Right renal cortex interstitium (tissue), 3 donors: ENCODE measurements around the gene EHD2. TPM values are rescaled to one million over a fixed set of nuclear protein-coding genes. Genes with fewer than 3 reads are reported as not detected.
"Not testable (repeated sequence)": the region's sequence is repeated elsewhere in the genome, so short reads cannot be mapped to it uniquely, and the experiment has no call there.

Experiments
- DNase-seq, 3 donors: peaks; one replicate each; pipeline ENCODE4 v3.0.0-alpha.2; 2013; ENCODE audit warnings: low read depth in 3 of 3, low spot score in 2 of 3
- polyA plus RNA-seq, 3 donors: library from polyadenylated mRNA; unstranded; fragments of 120-200 nt; gene quantifications; one replicate each; pipeline ENCODE4 v1.2.1, GENCODE V29; 2013; ENCODE audit not compliant: insufficient read length in 3 of 3

Gene EHD2, protein sequence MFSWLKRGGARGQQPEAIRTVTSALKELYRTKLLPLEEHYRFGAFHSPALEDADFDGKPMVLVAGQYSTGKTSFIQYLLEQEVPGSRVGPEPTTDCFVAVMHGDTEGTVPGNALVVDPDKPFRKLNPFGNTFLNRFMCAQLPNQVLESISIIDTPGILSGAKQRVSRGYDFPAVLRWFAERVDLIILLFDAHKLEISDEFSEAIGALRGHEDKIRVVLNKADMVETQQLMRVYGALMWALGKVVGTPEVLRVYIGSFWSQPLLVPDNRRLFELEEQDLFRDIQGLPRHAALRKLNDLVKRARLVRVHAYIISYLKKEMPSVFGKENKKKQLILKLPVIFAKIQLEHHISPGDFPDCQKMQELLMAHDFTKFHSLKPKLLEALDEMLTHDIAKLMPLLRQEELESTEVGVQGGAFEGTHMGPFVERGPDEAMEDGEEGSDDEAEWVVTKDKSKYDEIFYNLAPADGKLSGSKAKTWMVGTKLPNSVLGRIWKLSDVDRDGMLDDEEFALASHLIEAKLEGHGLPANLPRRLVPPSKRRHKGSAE
- 10 to 100 TPM; 23.6 to 29.3 (median 25.9) TPM for polyA plus RNA-seq

DNA sequence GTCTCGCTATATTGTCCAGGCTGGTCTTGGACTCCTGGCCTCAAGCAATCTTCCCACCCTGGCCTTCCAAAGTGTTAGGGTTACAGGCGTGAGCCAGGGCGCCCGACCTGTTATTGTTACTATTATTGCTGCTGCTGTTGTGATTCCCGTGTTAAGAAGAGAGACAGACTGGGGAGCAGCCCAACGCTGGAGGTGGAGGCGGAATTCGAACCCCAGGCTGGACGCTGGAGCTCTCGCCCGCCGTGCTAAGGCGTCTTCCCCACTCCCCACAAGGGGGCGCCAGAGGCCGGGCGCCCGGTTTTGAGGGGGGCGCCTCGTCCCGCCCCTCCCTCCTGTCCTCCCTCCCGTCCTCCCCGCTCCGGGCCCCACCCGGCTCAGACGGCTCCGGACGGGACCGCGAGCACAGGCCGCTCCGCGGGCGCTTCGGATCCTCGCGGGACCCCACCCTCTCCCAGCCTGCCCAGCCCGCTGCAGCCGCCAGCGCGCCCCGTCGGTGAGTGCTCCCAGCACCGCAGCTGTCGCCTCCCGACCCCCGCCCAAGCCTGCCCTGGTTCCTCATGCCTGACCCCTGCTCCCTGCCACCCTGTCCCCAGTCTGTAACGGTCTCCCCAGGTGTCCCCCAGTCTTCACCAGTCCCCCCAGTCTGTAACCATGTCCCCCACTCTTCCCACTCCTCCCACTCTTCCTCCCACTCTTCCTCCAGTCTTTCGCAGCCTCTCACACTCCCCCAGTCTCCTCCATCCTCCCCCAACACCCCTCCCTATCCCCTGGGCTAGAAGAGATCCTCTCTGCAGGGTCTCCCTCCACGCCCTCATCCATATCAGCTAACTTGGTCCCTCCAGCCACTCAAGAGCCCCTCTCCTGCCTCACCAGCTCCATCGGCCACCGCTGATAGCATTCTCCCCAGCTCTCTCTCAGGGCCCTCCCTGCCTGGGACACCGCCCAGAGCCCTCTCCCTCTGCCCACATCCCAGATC is at the start of gene EHD2:
TSS of gene EHD2 (plus strand) at position 377 of the 976 bp plus-strand sequence. CDS start 3,191 bp downstream, outside the sequence.
- no peak for DNase-seq

DNA sequence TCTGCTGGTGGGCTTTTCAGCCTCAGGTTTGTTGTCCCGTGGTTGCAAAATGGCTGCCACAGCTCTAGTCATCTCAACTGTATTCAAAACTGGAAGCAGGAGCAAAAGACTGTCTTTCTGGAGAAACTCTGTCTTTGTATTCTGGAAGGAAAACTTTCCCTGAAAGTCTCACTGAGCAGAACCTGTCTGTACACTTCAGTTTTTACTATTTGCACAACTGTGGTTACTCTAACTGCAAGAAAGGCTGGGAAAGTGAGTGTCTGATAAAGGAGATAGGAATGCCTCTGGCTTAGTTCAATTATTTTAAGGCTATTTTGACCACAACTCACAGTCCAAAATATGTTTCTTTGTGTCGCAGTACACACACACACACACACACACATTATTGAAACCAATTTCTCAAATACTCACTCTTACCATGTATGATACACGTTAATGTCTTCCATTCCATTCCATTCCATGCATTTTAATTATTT is 49.7 kb upstream of the EHD2 start:
- no peak for DNase-seq

DNA sequence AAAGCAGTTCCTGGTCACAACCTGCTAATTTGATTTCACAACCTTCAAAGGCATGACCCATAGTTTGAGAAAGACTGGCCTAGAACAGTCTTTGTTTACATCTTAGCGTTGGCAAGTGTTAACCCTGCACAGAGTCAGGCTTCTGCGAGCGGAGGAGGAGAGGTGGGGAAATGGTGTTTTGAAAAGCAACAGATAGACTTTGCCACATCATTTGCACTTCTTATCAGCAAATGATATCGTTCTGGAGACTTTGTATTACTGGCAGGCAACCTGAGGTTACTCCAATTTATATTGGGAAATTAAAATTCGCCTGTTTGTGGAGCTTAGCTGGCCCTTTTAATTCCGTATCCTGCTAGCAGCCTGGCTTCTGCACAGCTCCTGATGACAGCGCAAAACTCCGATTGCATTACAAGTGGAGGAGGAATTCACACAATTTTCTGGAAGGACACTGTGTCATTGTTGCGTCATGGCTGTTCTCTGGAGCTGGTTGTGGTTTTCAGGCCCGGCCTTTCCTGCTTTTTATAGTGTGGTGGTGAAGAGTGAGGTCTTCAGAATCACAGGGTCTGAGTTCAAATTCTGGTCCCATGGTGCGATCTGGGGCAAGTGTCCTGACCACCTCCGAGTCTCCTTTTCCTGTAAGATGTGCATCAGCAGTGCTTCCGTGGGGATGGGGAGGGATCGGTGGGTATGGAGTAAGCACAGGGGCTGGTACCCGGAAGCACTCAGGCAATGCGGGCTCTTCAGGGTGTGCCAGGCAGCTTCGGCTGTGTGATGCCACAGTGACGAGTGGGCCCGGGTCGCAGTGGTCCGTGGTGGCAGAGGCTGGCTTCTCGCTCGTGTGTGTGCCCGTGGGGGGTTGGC is 49.1 kb upstream of the EHD2 start:
- DNase-seq: no peak

DNA sequence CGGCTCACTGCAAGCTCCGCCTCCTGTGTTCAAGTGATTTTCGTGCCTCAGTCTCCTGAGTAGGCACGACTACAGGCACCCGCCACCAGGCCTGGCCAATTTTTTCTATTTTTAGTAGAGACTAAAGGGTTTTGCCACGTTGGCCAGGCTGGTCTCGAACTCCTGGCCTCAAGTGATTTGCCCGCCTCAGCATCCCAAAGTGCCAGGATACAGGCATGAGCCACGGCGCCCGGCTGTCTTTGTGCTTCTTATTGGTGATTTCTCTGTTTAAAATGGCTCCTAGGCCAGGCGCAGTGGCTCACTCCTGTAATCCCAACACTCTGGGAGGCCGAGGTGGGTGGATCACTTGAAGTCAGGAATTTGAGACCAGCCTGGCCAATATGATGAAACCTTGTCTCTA is 44.7 kb upstream of the EHD2 start:
- DNase-seq: not testable (repeated sequence)

DNA sequence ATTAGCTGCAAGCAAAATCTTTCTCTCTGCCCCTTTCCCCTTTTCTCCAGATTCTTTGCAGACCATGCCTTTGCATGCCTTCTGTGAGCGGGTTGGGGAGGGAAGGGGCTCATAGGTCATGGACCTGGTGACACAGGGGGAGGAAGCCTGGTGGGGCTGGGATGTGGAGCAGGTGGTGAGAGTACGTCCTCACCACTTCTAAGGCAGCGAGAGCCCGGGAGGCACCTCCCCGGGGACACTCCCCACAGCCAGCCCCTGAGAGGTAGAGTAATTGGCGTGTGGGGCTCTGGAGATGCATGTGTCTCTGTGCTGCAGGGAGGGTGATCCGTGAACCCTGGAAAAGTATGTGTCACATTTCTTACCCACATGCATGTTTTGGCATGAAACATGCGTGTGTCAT is 42.5 kb upstream of the EHD2 start:
- DNase-seq: no peak

DNA sequence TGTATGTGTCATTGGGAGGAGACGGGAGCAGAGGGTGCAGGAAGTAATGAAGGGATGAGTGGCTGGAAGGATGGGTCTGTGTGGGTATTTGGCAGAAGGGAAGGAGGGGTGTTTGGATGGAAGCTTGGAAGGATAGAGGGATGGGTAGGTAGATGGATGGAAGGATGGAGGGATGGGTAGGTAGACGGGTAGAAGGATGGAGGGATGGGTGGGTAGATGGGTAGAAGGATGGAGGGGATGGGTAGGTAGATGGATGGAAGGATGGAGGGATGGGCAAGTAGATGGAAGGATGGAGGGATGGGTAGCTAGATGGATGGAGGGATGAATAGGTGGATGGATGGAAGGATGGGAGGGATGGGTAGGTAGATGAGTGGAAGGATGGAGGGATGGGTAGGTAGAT is 41.7 kb upstream of the EHD2 start:
- DNase-seq: no peak

DNA sequence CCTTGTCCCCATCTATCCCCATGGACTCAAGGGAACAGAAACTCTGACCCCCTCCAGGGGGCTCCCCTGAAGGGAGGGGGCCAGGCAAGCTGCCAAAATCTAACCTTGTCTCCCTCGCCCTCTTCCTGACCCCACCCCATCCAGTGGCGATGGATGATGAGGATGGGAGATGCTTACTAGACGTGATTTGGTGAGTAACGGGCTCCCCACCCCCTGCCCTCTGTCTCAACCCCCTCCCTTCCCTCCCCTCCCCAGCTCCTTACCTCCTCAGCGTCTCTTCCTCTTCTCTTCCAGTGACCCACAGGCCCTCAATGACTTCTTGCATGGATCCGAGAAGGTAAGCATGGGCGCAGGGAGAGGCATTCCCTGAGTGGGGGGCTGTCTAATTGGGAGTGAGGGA is 39.8 kb upstream of the EHD2 start:
- no peak for DNase-seq

DNA sequence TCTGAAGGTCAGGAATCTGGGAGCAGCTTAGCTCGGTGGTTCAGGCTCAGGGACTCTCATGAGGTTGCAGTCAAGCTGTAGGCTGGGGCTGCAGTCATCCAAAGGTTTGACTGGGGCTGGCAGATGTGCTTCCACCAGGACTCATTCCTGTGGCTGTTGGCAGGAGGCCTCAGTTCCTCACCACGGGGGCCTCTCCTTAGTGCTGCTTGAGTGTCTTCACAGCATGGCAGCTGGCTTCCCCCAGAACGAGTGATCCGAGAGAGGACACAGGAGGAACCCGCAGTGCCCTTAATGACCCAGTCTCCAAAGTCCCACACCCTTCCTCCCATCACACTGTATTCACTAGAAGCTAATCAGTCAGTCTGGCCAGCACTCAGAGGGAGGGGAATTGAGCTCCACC is 38.7 kb upstream of the EHD2 start:
- no peak for DNase-seq

DNA sequence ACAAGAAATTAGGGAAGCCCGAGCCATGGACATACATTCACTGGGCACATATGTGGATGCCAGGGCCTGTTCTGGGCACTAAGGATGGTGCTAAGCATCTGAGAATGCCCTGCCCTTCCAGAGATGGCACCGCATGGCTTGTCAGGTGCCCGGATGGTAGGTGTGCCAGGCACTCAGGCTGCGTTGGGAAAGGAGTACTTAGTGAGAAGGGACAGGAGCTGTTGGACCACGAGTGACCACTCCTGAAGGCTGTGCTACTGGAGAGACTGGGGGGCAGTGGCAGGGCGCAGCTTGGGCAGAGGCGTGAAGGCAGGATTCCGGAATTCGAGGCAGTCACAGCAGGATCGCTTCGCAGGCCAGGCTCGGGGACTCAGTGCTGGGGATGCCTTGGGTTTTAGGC is 38.0 kb upstream of the EHD2 start:
- no peak for DNase-seq

DNA sequence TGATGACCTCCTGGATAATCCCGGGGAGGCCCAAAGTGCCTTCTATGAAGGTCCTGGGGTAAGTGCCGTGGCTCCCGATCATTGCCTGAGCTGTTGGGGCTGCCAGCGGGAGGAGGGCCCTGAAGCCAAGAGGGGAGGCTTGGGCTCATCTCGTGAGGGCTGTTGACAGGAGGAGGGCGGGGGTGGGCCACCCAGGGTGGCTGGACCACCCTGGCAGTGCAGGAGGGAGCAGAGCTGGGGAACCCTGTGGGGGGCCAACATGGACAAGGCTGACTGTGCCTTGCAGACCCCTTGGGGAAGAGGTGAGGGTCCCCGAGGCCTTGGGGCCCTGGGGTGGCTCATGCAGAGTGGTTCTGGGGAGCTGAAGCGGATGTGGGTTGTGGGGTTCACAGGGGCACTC is 37.4 kb upstream of the EHD2 start:
- DNase-seq: no peak

DNA sequence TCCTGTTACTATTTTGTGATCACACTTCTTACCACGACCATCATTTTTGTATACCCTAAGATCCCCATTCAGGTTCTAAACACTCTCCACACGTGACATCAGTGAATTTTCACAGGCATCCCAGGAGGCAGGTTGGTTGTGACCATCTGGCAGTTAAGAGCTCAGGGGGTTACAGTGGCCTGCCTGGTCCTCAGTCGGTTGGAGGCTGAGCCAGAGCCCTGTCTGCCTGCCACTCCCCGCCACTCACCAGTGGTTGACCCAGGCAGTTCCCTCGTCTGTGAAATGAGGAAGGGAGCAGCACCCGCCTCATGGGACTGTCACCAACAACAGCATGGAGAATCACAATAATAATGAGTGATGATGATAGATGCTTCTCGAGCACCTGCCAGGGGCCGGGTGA is 36.4 kb upstream of the EHD2 start:
- no peak for DNase-seq

DNA sequence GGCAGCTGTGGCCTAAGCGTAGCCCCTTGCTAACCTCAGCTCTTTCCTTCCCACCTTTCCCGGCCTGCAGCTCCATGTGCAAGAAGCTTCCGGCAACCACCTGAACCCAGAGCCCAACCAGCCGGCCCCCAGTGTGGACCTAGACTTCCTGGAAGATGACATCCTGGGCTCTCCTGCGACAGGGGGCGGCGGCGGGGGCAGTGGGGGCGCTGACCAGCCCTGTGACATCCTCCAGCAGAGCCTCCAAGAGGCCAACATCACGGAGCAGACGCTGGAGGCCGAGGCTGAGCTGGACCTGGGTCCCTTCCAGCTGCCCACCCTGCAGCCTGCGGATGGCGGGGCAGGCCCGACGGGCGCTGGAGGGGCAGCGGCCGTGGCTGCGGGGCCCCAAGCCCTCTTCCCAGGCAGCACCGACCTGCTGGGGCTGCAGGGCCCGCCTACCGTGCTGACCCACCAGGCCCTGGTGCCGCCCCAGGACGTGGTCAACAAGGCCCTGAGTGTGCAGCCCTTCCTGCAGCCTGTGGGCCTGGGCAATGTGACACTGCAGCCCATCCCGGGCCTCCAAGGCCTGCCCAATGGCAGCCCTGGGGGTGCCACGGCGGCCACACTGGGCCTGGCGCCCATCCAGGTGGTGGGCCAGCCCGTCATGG is 33.8 kb upstream of the EHD2 start:
- no peak for DNase-seq

DNA sequence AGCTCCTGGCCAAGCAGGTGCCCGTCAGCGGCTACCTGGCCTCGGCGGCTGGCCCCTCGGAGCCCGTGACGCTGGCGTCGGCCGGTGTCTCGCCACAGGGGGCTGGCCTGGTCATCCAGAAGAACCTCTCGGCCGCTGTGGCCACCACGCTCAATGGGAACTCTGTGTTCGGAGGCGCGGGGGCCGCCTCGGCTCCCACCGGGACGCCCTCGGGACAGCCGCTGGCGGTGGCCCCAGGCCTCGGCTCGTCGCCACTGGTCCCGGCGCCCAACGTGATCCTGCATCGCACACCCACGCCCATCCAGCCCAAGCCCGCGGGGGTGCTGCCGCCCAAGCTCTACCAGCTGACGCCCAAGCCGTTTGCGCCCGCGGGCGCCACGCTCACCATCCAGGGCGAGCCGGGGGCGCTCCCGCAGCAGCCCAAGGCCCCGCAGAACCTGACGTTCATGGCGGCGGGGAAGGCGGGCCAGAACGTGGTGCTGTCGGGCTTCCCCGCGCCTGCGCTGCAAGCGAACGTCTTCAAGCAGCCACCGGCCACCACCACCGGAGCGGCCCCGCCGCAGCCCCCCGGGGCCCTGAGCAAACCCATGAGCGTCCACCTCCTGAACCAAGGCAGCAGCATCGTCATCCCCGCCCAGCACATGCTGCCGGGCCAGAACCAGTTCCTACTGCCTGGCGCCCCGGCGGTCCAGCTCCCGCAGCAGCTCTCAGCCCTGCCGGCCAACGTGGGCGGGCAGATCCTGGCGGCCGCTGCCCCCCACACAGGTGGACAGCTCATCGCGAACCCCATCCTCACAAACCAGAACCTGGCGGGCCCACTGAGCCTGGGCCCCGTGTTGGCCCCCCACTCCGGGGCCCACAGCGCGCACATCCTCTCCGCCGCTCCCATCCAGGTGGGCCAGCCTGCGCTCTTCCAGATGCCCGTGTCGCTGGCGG is 33.0 kb upstream of the EHD2 start:
- no peak for DNase-seq

DNA sequence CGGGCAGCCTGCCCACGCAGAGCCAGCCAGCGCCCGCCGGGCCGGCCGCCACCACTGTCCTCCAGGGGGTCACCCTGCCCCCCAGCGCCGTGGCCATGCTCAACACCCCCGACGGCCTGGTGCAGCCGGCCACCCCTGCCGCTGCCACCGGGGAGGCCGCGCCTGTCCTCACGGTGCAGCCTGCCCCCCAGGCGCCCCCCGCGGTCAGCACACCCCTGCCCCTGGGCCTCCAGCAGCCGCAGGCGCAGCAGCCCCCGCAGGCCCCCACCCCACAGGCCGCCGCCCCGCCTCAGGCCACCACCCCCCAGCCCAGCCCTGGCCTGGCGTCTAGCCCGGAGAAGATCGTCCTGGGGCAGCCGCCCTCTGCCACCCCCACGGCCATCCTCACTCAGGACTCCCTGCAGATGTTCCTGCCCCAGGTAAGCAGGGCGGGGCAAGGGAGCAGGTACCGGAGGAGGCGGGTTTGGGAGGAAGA is 32.3 kb upstream of the EHD2 start:
- no peak for DNase-seq

DNA sequence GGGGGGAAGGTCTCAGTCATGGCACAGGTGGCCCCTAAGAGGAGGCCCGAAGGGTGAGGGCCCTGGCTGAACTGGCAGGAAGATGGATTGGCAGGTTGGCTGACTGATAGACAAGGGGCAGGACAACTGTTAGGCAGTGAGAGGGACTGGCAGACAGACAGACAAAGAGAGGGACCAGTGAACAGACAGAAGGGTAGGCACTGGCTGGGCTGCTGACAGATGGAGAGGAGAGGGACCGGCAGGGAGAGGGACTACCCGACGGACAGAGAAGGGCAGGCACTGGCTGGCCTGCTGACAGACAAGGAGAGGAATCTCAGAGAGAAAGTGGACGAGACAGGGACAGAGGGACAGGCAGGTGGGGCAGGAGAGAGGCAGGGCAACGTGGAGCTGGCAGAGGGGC is 31.8 kb upstream of the EHD2 start:
- no peak for DNase-seq

DNA sequence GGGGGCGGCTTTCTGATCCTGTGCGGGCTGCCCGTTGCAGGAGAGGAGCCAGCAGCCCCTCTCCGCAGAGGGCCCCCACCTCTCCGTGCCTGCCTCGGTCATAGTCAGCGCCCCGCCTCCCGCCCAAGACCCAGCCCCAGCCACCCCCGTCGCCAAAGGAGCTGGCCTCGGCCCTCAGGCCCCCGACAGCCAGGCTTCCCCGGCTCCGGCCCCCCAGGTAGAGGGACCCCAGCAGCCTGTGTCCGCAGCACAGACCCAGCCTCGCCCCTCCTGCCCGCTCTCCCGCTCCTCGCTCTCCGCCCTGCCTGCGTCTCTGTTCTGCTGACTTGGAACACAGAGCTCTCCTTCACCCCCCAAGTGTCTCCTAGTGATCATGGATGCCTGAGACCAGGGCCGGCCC is 31.3 kb upstream of the EHD2 start:
- DNase-seq: no peak

DNA sequence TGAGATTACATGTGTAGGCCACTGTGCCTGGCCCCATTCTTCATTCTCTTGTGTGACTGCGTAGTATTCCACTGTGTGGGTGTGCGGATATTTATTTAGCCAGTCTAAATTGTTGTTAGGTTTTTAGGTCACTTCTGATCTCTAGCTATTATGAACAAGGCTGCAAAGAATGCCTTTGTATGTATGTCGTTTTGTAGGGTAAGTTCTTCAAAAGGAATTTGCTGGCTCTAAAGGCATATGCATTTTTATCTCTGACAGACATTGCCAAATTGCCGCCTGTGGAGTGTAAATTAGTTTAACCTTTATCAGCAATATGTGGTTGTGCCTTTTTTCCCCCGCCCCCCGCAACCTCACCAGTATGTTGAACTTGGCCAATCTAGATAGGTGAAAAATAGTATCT is 30.3 kb upstream of the EHD2 start:
- no peak for DNase-seq

DNA sequence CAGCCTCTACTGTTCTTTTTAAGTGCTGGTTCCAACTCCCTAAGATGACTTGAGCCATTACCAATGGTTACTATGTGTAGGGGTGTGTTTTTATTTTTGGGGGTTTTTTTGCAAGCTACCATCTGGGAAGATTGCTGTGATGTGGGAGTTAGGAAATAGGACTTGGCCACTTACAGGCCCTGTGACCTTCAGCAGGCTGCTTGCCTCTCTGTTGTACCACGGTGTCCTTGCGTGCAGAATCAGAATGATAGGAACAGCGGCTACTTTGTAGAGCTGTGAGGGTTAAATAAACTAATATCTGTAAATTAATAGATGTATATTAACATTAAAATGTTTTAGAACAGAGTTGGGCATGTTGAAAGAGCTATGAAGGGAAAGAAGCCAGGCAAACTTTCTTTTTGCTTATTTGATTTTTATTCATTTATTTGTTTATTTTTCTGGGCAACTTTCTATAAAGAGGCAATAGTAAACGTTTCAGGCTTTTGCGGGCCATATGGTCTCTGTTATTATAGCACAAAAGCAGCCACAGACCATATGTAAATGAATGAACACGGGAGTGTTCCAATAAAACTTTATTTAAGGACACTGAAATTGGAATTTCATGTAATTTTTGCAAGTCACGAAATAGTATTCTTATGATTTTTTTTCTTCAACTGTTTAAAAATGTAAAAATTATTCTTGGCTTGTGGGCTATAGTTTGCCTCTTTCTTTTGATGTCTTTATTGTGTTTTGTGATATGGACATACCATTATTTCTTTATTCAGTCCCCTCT is 26.4 kb upstream of the EHD2 start:
- no peak for DNase-seq
